GM04503 (cell line): ENCODE measurements around the gene ACADS.

ENCODE experiments used
- DNase-seq: peaks from one replicate; pipeline ENCODE4 v3.0.0-alpha.2; 2012; ENCODE audit warnings: low read depth

ACADS gene

DNA sequence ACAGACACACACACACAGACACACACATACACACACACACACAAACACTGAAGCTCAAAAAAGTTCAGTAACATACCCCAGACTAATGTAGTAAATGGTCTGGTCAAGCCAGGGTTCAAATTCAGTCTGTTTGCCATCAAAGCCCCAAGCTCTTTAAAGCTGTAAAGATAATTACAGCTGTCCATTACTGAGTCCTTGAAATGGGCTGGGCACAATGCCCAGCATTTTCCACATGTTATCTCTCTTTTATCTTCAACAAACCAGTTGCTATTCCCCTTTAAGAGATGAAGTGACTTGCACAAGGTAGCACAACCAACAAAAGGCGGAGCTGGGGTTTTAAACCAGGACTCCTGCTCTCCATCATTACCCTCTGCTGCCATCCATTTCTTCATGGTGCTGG is 23.0 kb upstream of the ACADS start:
- no peak for DNase-seq

DNA sequence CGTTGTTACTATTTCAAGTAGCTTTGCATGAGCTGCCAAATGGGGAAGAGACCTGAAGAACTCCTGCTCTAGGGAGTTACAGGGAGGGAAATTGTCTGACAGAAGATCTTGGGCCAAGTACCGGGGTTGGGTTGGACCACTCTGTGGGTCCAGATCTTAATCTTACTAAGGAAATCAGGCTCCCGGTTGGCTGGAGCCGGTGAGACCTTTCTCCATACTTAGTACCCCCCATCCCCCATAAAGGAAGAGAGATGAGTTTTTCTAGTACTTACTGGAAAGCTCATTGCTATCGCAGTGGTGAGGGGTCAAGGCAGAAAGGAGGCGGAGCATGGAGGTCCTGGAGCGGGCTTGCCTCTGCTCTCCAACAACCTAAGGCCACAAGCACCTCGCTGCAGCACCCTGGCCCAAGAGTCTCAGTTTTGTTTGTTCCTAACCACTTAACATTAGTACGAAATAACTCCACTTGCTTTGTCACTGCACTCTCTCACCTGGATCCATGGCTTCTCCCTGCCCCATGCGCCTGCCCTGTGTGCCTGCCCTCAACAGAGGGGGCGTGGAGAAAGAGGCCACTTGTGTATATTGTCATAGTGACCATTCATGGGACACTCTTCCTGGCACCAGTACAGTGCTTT is 22.2 kb upstream of the ACADS start:
- DNase-seq: no peak

DNA sequence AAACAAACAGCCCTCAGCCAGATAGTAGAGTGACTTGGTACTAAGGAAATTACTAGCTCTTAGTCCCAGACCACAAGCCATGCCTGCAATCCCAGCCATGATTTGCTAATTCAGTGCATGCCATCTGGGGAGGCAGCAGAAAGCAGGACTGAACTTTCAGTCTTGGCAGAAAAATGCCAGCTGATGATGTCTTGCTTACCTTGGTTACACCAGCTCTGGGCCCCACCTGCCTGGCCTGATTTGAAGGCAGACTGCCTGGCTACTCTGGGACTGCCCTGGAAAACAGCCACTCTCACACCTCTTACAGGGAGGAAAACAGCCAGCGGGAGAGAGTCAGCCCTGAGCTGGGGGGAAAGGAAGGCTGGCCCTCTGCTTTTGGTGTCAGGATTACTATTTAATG is 20.0 kb upstream of the ACADS start:
- DNase-seq: no peak

DNA sequence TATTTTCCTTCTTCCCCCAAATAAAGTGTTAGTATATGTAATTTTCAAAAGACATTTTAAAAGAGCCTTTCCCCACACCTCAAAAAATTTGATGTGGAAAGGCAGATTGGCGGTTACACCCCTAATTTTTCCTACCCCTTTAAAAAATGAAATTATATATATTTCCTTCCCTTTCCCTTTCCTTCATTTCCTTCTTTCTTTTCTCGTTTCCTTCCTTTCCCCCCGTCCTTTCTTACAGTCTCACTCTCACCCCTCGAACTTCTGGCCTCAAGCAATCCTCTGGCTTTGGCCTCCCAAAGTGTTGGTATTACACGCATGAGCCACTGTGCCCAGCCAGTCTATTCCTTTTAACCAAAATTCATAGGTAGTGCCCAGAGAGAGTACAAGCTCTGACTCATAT is 19.6 kb upstream of the ACADS start:
- no peak for DNase-seq

DNA sequence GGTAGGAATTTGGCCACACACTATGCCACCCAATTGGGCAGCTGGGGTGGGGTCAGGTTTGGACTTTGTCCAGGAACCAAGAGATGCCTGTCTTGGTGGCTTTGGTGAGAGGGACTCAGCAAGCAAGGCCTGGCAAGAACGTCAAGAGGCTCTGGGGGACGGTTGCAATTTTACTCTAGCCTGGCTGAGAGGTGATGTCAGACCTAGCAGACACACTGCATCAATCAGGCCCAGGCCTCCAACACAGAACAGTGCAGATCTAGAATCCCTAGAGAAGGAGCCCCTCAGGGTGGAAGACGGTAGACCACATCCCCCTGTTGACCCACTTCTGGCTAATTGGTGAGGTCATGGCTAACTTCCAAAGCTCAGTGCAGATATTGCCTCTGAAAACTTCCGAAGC is 17.0 kb upstream of the ACADS start:
- no peak for DNase-seq

DNA sequence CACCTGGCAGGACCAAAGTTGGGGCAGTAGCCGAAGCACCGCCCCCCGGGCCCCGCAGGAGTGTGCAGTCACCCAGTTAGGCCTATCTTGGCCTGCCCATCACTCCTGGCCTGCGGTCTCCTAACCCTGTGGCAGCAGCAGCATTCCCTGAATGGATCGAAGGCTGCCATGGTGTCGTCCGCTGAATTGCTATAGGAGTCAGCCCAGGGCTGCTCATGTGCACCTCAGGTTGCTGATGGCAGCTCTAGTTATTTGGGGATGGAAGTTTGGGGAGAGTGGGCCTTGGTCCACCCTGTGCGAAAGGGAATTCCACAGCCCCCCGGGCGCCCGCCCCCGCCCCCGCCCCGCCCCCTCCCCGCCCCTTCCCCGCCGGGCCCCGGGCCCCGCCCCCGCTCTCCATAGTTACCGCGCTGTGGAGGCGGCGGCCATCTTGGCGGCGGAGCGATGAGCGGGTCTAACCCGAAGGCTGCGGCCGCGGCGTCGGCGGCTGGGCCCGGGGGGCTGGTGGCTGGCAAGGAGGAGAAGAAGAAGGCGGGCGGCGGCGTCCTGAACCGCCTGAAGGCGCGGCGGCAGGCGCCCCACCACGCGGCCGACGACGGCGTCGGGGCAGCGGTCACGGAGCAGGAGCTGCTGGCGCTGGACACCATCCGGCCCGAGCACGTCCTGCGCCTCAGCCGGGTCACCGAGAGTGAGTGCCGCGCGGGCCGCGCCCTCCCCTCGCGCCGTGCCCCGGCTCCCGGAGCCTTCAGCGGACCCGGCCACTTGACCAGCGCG is 15.4 kb upstream of the ACADS start, which contains the start of gene UNC119B:
TSS of gene UNC119B (plus strand) at position 428 of the 774 bp plus-strand sequence. CDS start at position 445, 17 bp downstream.
- DNase-seq: no peak

DNA sequence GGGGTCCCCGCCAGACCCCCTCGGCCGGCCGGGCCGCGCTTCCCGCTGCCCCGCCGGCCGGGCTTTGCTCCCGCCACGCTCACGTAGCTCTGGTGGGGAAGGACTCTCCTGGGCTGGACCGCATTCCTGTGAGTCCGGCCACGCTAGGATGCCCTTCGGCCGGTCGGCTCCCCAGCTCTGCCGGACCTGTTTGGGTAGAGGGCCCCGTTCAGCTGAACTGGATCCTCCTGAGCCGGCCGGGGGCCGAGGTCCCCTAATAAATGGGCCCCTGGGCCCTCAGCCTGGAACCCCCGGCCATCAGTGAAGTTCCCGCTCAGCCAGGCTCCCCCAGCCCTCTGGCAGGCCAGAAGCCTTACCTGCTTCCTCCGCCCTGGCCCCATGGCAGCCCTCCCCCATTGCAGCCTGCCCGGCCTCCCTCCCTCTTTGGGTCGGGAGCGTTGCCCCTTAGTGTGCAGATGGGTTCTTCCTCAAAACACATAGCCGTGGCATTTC is 14.8 kb upstream of the ACADS start:
- DNase-seq: no peak

DNA sequence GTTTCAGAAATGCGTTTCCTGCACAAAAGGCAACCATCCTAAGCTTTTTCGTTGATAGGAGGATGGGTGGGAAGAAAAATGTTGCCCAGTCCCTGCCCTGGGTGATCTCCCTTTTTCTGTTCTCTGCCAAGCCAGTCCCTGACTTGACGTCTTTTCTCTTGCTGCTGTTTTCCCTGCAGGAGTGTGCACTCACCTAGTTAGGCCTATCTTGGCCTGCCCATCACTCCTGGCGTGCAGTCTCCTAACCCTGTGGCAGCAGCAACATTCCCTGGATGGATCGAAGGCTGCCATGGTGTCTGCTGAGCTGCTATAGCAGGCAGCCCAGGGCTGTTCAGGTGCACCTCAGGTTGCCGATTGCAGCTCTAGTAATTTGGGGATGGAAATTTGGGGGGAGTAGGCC is 14.2 kb upstream of the ACADS start:
- DNase-seq: no peak

DNA sequence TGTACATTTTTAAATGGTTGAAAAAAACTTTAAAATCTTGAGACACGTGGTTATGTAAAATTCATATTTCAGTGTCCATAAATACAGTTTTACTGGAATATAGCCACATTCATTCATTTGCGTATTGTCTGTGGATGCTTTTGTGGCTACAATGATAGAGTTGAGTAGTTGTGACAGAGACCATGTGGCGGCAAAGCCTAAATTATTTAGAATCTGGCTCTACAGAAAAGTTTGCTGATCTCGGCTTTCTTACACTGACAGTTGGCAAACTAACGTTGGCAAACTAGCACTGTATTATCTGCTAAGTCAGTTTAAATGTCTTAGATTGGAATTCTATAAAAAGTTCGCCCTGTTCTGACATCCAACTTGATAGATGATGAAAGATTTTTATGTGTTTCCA is 13.0 kb upstream of the ACADS start:
- DNase-seq: no peak

DNA sequence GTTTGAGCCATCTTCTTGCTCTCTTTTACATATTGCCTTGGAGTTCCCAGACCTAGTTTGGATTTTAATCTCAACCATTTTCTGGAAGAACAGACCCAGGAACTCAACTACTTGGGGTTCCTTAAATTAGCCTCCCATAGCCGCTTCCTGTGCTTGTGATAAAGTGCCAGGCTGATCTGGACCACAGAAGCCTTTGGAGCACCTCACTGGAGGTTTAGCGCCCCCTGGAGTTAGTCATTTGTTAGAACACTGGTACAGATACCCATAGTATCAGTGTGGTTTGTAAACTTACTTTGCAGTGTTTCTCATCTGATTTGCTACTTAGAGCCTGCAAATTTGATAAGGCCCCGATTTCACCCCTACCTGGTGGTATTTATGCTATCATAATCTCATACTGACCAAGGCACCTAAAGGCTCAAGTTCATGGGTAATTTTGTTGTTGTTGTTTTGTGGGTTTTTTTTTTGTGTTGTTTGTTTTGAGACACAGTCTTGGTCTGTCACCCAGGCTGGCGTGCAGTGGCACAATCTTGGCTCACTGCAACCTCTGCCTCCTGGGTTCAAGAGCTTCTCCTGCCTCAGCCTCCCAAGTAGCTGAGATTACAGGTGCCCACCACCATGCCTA is 11.7 kb upstream of the ACADS start:
- no peak for DNase-seq

DNA sequence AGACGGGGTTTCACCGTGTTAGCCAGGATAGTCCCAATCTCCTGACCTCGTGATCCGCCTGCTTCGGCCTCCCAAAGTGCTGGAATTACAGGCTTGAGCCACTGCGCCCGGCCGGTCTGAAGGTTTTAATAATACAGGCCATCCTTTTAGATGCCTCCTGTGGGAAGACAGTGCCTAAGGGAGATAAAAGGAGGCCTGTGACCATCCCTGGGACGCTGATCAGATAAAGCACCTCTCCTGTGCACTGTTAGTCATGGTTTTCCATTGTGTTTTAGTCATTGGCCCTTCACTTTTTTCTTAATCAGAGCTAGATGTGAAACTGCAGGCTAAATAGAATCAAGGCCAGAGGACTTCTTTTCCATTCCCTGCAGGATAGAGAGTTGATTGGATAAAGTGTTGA is 7.6 kb upstream of the ACADS start:
- no peak for DNase-seq

DNA sequence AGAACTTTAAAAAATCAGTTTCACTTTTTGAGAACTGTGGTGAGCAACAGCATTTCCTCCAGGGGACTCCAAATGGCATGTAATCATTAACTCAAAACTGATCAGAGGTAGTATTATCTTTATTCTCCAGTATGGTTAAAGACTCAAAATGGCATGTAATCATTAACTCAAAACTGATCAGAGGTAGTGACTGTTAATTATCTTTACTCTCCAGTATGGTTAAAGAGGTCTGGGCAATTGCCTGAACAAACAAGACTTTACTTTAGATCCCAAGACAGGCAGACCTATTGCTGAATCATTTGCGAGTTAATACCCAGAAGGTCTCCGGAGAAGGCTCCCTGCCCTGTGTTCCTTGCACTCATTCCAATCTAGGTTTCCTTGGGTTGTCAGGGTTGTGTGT is 6.6 kb upstream of the ACADS start:
- DNase-seq: no peak

DNA sequence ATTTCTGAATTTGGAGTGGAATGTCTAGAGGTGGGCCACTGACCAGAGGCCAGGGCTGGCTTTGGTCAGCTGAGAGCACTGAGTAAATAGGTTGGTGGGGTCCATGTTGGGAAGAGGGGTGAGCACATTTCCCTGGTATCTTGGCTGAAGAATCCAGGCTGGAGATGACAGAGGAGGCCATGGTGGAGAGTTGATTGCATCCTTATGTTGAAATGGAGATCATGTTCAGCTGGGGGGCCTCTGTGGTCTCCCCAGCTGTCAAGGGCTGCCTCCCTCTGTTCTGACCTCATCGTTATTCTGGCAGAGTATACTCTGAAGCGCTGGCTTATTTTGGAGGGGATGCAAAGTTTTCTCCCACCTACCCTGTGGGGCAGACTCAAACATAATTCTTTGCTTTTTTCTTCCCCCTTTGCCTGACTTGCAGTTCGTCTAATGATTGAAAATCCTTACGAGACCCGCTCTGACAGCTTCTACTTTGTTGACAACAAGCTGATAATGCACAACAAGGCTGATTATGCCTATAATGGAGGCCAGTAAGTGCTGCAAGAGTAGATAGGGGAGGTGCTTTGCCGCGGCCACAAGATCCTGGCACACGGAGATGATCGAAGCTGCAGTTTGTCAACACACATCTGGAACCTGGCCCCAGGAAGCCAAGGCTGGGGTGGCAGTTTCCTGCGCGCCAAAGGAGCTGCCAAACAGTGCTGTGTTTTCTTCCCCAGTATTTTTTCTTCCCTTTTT is 6.0 kb upstream of the ACADS start:
- DNase-seq: no peak

DNA sequence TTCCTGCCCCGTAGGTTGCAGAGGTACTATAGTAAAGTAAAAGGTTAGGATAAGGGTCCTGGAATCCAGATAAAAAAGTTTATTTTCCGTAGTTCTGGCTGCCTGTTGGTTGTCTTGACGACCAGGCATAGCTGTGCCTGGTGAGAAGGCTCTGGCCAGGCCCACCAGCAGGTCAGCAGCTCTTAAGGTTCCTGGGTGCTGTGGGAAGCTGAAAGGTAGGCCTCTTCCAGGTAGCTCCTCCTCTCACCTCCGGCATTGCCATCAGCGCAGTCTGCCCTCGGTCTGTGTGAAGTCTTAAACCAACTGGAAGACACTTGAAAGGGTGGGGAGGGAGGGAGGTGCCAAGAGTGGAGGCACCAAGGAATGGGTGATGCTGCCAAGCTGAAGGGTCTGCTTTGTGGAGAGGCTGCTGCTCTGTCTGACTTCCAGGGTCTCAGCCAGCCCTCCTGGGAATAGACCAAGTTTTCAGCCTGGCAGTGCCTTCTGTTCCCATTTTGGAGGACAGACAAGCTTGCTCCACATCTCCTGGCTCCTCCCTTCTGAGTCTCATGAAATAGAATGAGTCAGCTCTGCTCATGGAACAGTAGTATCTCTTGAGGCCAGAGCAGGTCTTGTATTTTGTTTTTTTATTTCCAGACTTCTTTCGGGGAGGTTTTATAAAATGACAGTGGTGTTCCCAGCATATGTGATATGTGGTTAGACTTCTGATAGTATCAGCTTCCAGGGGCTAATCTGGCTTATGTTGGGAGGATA is 5.2 kb upstream of the ACADS start:
- no peak for DNase-seq

DNA sequence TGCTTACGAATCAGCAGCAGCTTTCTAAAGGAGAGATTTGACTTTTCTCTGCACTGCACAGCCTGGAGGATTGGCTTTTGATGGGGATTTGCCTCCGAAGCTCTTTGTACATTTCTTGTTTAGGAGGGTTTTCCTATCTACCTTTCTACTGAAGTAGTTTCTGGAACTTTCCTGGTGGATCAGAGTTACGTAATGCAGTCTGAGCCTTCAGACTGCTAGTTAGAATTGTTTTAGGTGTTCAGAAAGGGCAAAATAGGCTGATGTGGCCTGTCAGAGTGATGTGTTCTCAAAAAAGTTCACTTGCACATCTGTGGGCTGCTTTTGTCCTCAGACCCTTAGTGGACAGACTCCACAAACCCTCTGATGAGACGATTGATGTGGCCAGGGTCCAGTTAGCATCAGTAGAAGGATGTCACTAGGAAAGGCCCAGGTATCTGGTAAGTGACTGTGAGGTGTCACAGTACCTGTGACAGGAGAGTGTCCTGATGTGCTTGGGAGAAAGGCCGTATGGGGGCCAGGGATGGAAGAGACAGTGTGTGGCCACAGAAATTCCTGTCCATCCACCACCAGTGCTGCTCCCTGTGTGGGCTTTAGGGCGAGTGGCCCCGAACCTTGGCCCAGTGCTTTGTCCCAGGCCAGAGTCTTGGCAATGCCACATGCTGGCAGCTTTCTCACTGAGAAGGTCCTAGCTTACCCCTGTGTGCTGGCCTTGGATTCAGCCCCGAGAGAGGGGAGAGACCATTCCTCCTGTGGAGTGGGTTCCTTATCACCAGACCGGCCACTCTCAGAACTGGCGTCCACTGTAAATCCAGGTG is 4.4 kb upstream of the ACADS start:
- no peak for DNase-seq

DNA sequence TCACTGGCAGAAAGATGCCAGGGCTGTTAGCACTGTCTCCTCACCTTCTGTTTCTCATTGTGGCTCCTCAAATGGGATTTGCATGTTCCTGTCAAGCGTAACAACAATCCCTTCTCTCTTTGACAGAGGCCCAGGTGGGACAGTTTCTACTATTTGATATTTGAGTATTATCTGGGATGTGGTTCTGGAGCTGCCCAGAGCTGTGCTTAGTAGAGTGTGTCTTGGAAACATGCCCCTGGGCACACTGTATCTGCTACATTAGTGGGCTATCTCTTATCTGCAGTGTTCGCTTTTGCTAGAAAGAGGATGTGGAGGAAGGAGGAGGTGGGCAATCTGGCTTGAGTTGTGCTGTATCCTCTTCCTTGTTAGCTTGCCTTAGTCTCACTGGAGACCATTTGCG is 3.8 kb upstream of the ACADS start:
- DNase-seq: no peak

DNA sequence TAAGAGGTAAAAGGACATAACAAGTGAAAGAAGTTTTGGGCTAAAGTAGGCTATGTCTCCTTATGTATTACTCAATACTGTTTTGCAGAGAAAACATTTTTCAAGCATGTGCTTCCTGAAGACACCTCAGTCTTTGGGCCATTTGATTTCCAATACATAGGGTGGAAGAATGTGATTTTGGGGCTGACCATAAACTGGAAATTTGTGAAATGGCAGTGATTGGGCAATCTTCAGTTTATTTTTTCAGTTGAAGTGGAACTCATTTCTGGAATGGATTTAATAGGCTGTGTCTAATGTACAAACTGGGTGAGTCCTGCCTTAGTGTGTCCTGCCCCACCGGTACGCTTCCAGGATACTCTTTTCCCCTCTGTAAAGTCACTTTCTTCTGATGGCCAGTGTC is 2.8 kb upstream of the ACADS start:
- no peak for DNase-seq

DNA sequence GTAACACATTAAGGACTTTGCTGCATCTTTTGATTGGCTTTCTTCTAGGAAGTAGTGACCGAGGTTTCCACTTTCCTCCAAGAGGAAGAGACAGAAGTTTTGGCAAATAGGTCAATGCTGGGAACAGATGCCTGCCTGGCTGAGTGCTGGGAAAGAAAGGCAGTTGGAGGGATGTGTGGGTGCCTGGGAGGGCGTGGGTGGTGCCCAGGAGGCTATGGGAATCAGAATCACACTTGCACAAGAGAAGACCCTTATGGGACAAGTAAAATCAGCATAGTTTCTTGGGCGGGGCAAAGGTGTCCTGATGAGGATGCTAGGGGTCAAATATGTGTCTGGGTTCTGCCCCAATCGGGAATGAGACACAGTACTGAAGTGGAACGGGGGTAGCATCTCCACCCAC is 906 bp upstream of the ACADS start:
- no peak for DNase-seq

DNA sequence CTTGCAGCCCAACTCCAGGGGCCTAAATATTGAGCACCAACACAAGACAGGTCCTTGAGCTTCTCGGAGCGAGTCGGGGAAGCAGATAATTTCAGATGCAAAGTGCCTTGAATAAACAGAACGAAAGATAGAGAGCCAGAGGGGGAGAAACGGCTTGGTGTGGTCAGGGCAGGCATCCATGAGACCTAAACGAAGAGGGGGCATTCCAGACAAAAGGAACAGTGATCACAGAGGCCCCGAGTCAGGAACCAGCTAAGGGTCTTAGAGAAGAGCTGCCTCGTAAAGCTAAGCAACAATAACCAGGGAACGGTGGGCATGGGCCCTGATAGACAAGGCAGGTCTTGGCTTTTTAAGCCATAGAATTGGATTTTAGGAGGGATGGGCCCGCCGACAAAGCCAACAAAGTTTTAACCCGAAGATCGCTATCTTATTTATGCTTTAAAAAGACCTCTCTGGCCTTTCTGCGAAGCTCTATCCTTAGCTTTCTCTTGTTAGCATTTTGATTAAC is 421 bp upstream of the ACADS start:
- no peak for DNase-seq

DNA sequence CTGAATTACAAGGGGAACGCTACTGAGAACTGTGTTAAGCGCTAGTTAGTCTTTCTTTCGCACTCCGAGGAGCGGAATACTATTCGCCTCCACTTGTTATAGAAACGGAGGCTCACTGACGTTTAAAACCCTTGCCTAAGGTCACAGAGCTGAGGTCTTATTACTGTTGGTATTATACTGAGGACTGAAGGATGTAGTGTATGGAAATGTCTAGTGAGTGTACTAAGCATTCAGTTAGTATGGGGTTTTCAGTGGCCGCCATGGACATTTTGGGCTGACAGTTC is 826 bp downstream of the ACADS start:
- no peak for DNase-seq

DNA sequence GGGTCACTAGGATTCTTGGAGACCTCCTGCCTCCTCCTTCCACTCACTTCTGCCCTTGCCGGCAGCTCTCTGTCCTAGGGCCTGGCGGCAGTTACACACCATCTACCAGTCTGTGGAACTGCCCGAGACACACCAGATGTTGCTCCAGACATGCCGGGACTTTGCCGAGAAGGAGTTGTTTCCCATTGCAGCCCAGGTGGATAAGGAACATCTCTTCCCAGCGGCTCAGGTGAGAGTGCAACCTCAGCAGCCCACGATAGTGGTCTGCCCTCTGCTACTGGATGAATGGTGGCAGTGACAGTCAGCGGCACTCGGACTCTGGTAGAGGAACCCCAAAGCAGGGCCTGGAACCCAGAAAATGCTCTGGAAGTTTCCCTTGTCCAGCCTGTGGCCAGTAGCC is 1.3 kb downstream of the ACADS start:
- DNase-seq: no peak
